ENCODE results near the gene SLC46A2.

- TF ChIP-seq CTCF (IDR thresholded peaks at IDR 0.05; ENCODE audit: low read depth, low read length, missing input control) (no peak), REST (IDR thresholded peaks at IDR 0.05) (no peak), GABPA (IDR thresholded peaks at IDR 0.05 in 1 of 2, conservative IDR thresholded peaks at IDR 0.05 in 1 of 2) (no peak), SP1 (IDR thresholded peaks at IDR 0.05) (no peak), ZBTB33 (IDR thresholded peaks at IDR 0.05) (no peak), ATF3 (IDR thresholded peaks at IDR 0.05) (no peak), EGR1 (IDR thresholded peaks at IDR 0.05; ENCODE audit: low read depth in 2 of 2) (no peak), RAD21 (IDR thresholded peaks at IDR 0.05) (no peak), MAX (IDR thresholded peaks at IDR 0.05) (no peak), FOXA1 (IDR thresholded peaks at IDR 0.05) (no peak), TAF1 (conservative IDR thresholded peaks at IDR 0.05) (no peak), YY1 (IDR thresholded peaks at IDR 0.05) (no peak)
Measured at GRCh38 chr9:112891521-112891920, 845 bp upstream of the SLC46A2 start.
